Tibial nerve (tissue), 4 donors: ENCODE results near the gene KCNA10.

Experiments
- CTCF ChIP-seq, 5 experiments: fragments of 200-600 bp in 3 of 5; fragments of 450-650 bp in 2 of 5; sonication (generic) in 3 of 5; IDR thresholded peaks; one replicate each; pipeline ENCODE4 v1.5.1; 2016 to 2019; ENCODE audit warnings: antibody characterized with exemption in 5 of 5, mild to moderate bottlenecking in 3 of 5, moderate library complexity in 2 of 5
- EP300 ChIP-seq, 2 donors: sonication (generic); formaldehyde crosslinking; IDR thresholded peaks; one replicate each; pipeline ENCODE4 v1.6.1; 2017; ENCODE audit warnings: antibody characterized with exemption in 2 of 2, mild to moderate bottlenecking in 1 of 2
- POLR2A ChIP-seq, 2 donors: fragments of 450-650 bp; IDR thresholded peaks; one replicate each; pipeline ENCODE4 v1.6.1; 2017; ENCODE audit warnings: antibody characterized with exemption in 2 of 2, mild to moderate bottlenecking in 2 of 2, moderate library complexity in 2 of 2

DNA sequence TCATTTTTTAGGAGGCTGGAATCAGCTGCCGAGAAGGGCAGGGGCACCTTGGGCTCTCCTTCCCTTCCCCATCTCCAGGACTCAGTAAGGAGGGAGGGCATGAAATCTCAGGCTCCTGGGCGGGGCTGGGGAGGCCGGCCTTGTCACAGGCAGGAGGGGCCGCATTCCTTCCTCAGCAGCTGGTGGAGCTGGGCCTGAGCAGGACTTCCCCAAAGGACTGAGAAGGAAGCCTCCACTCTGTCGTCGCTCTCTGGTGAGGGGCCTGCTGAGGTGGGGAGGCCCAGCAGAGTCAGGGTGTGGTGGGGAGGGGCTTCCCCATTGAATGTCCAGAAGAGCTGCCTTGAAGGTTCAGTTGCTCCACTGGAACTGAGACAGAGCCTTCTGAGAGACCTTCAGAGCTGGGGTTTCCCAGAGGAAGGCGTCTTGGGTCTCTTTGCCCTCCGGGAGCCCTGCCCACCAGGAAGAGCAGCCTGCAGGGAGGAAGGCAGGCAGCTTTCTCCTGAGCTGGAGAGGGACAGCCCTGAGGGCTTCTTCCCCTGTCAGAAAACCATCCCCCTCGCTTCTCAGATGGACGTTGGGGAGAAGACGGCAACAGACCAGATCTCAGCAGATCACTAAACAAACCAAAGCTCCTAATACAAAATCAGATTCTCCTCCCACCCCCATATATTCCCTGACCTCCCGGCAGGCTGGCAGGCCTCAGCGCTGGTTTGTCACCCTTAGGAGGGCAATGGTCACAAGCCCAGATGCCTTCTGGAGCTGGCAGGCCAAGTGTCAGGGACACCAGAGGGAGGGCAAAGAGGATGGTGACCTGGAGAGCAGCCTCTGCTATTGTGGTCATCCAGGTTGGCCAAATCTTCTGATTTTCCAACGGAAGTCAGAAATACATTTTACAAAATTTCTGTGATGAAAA, 10.7 kb downstream of the KCNA10 start:
- TF ChIP-seq POLR2A (IDR thresholded peaks at IDR 0.05) (no peak), EP300 (IDR thresholded peaks at IDR 0.05) (no peak), CTCF (IDR thresholded peaks at IDR 0.05) (no peak)
